ENCODE measurements around the gene PCBP3.

GRCh38 chr21:45951676-45952075 lies 308.2 kb downstream of the PCBP3 start:
- TF ChIP-seq, protein P1, sequence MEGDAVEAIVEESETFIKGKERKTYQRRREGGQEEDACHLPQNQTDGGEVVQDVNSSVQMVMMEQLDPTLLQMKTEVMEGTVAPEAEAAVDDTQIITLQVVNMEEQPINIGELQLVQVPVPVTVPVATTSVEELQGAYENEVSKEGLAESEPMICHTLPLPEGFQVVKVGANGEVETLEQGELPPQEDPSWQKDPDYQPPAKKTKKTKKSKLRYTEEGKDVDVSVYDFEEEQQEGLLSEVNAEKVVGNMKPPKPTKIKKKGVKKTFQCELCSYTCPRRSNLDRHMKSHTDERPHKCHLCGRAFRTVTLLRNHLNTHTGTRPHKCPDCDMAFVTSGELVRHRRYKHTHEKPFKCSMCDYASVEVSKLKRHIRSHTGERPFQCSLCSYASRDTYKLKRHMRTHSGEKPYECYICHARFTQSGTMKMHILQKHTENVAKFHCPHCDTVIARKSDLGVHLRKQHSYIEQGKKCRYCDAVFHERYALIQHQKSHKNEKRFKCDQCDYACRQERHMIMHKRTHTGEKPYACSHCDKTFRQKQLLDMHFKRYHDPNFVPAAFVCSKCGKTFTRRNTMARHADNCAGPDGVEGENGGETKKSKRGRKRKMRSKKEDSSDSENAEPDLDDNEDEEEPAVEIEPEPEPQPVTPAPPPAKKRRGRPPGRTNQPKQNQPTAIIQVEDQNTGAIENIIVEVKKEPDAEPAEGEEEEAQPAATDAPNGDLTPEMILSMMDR (IDR thresholded peaks at IDR 0.05; ENCODE audit: borderline replicate concordance, extremely low read depth, low read length, poor library complexity, severe bottlenecking): no peak
- no peak for TF ChIP-seq EZH2 (IDR thresholded peaks at IDR 0.05; ENCODE audit: borderline replicate concordance, low read depth, low read length, severe bottlenecking)
